ENCODE results near the gene PABPC1L2B.

The PABPC1L2B gene

GRCh38 chrX:73028876-73029275, 26.1 kb downstream of the PABPC1L2B start:
- no peak for DNase-seq (ENCODE audit: low read depth in 1 of 2, low spot score in 1 of 2)
- no peak overlapping the region for H3K4me3 ChIP-seq (replicated peaks; ENCODE audit: insufficient read depth, low read length)
- H3K27me3 ChIP-seq (ENCODE audit: insufficient read depth, poor library complexity, severe bottlenecking), result no peaks in the 10 kb centered on the region
- H3K27ac ChIP-seq (replicated peaks), result no peak overlapping the region
- TF ChIP-seq SPI1 (IDR thresholded peaks at IDR 0.05; ENCODE audit: borderline replicate concordance, low read depth), result no peak
- TF ChIP-seq GABPA (IDR thresholded peaks at IDR 0.05; ENCODE audit: low read depth), result no peak
- TF ChIP-seq REST (IDR thresholded peaks at IDR 0.05; ENCODE audit: insufficient replicate concordance, low read depth), result no peak
- TF ChIP-seq POLR2AphosphoS5 (IDR thresholded peaks at IDR 0.05; ENCODE audit: low read depth), result no peak
- TF ChIP-seq CTCF (IDR thresholded peaks at IDR 0.05; ENCODE audit: insufficient read depth, low read length), result no peak
